Measurements from ENCODE around the gene CHRND.

CHRND gene

GRCh38 chr2:232490221-232491138, 35.5 kb upstream of the CHRND start:
- Histone ChIP-seq H4K20me1 (ENCODE audit: insufficient read depth, low read length) (no peaks in the 10 kb centered on the region; the same call in none of the 2 replicates), H3K4me2 (ENCODE audit: insufficient read depth, low read length) (no peak overlapping the region), H3K36me3 (ENCODE audit: insufficient read depth, low read length) (no peaks in the 10 kb centered on the region), H3K27ac (ENCODE audit: low read length) (no peak overlapping the region), H3K4me3 (ENCODE audit: low read depth in 1 of 2, low read length in 2 of 2) (no peak overlapping the region), H3K9ac (ENCODE audit: low read depth, low read length) (no peak overlapping the region), H3K9me3 (ENCODE audit: insufficient read depth, low read length, severe bottlenecking) (no peaks in the 10 kb centered on the region), H2AFZ (ENCODE audit: low read depth, low read length) (no peak overlapping the region), H3K27me3 (ENCODE audit: insufficient read depth, low read length, poor library complexity) (peaks cover 1% of the 10 kb centered on the region), H3K79me2 (ENCODE audit: insufficient read depth, low read length) (no peaks in the 10 kb centered on the region), H3K4me1 (ENCODE audit: insufficient read depth, low read length) (no peaks in the 10 kb centered on the region)
- no peak for TF ChIP-seq CTCF (IDR thresholded peaks at IDR 0.05; ENCODE audit: borderline replicate concordance, extremely low read depth, low read length, poor library complexity, severe bottlenecking)
- TF ChIP-seq EZH2 (IDR thresholded peaks at IDR 0.05; ENCODE audit: borderline replicate concordance, low read depth, low read length, severe bottlenecking), result no peak
- DNase-seq (no peak), ATAC-seq (ENCODE audit: insufficient read depth, low read depth) (no peak)

GRCh38 chr2:232491139-232491780, 34.7 kb upstream of the CHRND start:
- peaks cover 3% of the 10 kb centered on the region for H3K27me3 ChIP-seq (ENCODE audit: insufficient read depth, low read length, poor library complexity)

DNA sequence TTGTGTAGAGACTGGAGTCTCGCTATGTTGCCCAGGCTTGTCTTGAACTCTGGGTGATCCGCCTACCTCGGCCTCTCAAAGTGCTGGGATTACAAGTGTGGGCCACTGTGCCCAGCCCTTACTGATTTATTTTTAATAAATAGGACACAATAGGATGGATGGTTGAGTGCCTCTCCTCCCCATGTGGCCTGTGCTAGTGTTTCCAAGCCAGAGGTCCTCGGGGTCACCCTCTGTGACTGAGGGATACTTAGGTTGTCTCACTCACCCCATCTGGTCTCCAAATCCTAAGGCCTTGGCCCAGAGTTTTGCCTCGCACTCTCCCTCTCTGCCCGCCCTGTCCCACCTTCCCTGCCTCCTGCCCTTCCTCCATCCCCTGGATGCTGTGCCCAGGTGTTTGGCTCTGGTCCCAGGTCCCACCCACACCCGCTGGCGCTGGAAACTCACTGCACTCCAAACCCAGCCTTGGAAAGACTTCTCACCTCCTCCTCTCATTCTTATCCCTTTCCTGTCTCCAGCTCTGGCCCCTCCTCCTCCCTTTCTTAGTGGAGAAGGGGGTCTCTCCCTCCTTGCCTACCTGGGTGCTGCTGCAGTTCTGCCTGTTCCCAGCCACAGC, 33.6 kb upstream of the CHRND start:
- H3K9ac ChIP-seq (ENCODE audit: low read depth, low read length), result no peak overlapping the region
- no peaks in the 10 kb centered on the region for H3K36me3 ChIP-seq (ENCODE audit: insufficient read depth, low read length)
- H3K4me2 ChIP-seq (ENCODE audit: insufficient read depth, low read length), result no peak overlapping the region
- H3K79me2 ChIP-seq (ENCODE audit: insufficient read depth, low read length), result no peaks in the 10 kb centered on the region
- no peak overlapping the region for H2AFZ ChIP-seq (ENCODE audit: low read depth, low read length)
- H3K4me1 ChIP-seq (ENCODE audit: insufficient read depth, low read length), result no peaks in the 10 kb centered on the region
- TF ChIP-seq EZH2 (IDR thresholded peaks at IDR 0.05; ENCODE audit: borderline replicate concordance, low read depth, low read length, severe bottlenecking) (no peak), CTCF (IDR thresholded peaks at IDR 0.05; ENCODE audit: borderline replicate concordance, extremely low read depth, low read length, poor library complexity, severe bottlenecking) (no peak)
- no peak overlapping the region for H3K4me3 ChIP-seq (ENCODE audit: low read depth in 1 of 2, low read length in 2 of 2)
- peaks cover 3% of the 10 kb centered on the region for H3K27me3 ChIP-seq (ENCODE audit: insufficient read depth, low read length, poor library complexity)
- no peaks in the 10 kb centered on the region; the same call in none of the 2 replicates for H4K20me1 ChIP-seq (ENCODE audit: insufficient read depth, low read length)
- no peak for ATAC-seq (ENCODE audit: insufficient read depth, low read depth)
- H3K9me3 ChIP-seq (ENCODE audit: insufficient read depth, low read length, severe bottlenecking), result no peaks in the 10 kb centered on the region
- no peak for DNase-seq
- no peak overlapping the region for H3K27ac ChIP-seq (ENCODE audit: low read length)

More at GRCh38 chr2:232491139-232491780, 34.7 kb upstream of the CHRND start:
- no peak for TF ChIP-seq CTCF (IDR thresholded peaks at IDR 0.05; ENCODE audit: borderline replicate concordance, extremely low read depth, low read length, poor library complexity, severe bottlenecking)
- no peak for TF ChIP-seq EZH2 (IDR thresholded peaks at IDR 0.05; ENCODE audit: borderline replicate concordance, low read depth, low read length, severe bottlenecking)
- Histone ChIP-seq H3K36me3 (ENCODE audit: insufficient read depth, low read length) (no peaks in the 10 kb centered on the region), H3K27ac (ENCODE audit: low read length) (no peak overlapping the region), H3K79me2 (ENCODE audit: insufficient read depth, low read length) (no peaks in the 10 kb centered on the region), H3K9ac (ENCODE audit: low read depth, low read length) (no peak overlapping the region), H4K20me1 (ENCODE audit: insufficient read depth, low read length) (no peaks in the 10 kb centered on the region; the same call in none of the 2 replicates), H3K4me1 (ENCODE audit: insufficient read depth, low read length) (no peaks in the 10 kb centered on the region), H3K9me3 (ENCODE audit: insufficient read depth, low read length, severe bottlenecking) (no peaks in the 10 kb centered on the region), H3K4me3 (ENCODE audit: low read depth in 1 of 2, low read length in 2 of 2) (no peak overlapping the region), H2AFZ (ENCODE audit: low read depth, low read length) (no peak overlapping the region), H3K4me2 (ENCODE audit: insufficient read depth, low read length) (no peak overlapping the region)
- ATAC-seq (ENCODE audit: insufficient read depth, low read depth) (no peak), DNase-seq (no peak)
